GM19395 (cell line): ENCODE results near the gene RAPGEF2.
"Not testable (repeated sequence)": the region's sequence is repeated elsewhere in the genome, so short reads cannot be mapped to it uniquely, and the experiment has no call there.

Source experiments
- ATAC-seq: cut with Tn5 transposase; IDR thresholded peaks from one replicate; pipeline ENCODE4 v1.9.1; 2021; ENCODE audit warnings: mild to moderate bottlenecking, moderate library complexity; ENCODE audit not compliant: unreplicated experiment

The RAPGEF2 gene

DNA sequence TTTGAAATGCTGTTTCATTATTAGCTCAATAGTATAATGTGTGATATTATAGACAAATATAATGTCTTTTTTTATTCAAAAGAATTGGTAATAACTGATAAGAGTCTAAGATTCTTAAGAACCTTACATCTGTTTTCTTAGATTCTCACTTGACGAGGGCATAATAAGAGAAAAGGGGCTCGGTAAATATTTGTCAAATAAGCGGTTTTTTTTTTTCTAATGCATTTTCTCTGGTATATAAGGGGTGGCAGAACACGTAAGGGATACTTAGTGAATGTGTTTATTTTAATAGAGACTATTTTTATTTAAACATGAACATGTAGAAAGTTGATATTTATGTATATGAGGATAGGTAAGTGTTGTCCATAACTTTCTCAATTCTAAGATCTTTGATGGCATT is 200.6 kb downstream of the RAPGEF2 start:
- ATAC-seq, result no peak

DNA sequence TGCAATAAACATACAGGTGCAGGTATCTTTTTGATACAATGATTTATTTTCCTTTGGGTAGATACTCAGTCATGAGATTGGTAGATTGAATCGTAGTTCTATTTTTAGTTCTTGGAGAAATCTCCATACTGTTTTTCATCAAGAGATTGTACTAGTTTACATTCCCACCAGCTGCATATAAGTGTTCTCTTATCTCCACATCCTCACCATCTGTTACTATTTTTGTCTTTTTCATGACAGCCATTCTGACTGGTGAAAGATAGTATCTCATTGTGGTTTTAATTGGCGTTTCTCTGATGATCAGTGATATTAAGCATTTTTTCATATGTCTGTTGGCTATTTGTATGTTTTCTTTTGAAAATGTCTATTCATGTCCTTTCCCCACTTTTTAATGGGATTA is 202.2 kb downstream of the RAPGEF2 start:
- no peak for ATAC-seq

DNA sequence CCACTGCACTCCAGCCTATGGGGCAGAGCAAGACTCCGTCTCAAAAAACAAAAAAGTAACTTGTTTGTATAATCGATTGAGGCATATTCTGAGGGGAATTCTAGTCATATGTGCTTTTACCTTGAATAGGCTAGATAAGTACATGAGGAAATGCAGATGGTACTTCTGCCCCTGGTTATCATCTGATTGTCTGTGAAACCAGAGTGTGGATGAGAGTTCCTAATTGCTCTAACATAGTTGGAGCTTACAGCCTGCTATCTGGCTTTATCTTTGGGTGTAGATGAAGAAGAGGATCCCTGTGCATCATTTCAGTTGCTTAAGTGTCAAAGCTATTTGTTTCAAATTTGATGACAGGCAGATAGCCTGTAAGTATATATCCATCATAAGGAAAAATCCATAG is 205.1 kb downstream of the RAPGEF2 start:
- ATAC-seq, result no peak

GRCh38 chr4:159308566-159309340 is 205.9 kb downstream of the RAPGEF2 start:
- no peak for ATAC-seq

DNA sequence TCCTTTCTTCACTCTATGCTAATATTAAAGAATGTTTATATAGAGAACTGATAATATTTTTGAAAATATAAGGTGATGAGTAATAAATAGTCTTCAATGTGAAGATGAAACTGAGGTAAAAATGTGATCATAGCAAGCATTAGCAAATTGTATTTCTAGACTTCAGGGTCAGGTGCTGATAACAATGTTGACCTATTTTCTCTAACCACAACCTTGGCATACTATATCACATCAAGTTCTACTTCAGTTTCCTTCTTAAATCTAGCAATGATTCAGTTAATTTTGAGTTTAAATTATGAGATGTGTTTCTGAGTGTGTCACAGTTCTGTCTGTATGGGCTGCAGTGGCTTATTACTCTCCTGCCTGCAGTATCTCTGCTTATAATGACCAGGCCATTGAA is 209.4 kb downstream of the RAPGEF2 start:
- no peak for ATAC-seq

- ATAC-seq, result not testable (repeated sequence)
Observed at GRCh38 chr4:159315879-159316278, 213.0 kb downstream of the RAPGEF2 start.

- ATAC-seq, result no peak
Observed at GRCh38 chr4:159317203-159317602, 214.3 kb downstream of the RAPGEF2 start.

DNA sequence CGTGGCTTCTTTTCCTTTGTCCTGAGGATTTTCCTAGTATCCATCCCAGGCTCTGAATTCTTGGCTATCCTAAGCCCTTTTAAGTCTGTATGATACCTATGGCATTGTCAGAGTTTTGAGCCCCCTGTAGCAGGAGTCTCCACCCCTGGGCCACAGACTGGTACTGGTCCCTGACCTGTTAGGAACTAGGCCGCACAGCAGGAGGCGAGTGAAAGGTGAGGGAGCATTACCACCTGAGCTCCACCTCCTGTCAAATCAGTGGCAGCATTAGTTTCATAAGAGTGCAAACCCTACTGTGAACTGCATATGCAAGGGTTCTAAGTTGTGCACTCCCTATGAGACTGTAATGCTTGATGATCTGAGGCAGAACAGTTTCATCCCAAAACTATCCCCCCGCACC is 216.1 kb downstream of the RAPGEF2 start:
- ATAC-seq, result no peak

- ATAC-seq, result no peak
Observed at GRCh38 chr4:159326480-159326879, 223.6 kb downstream of the RAPGEF2 start.

- no peak for ATAC-seq
Observed at GRCh38 chr4:159328766-159329165, 225.9 kb downstream of the RAPGEF2 start.

DNA sequence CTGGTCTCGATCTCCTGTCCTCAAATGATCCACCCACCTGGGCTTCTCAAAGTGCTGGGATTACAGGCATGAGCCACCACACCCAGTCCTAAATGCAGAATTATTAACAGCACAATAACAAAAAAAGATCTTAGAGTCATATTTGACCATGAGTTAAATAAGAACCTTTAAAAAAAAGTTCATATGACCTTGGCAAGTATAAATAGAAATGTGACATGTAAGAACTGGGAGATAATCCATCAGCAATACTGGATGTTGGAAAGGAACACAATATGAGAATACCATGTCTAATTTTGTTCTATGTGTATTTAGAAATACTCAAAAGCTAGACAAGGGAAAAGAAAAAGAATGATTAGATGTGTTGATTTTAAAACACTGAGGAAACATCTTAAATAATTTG is 231.6 kb downstream of the RAPGEF2 start:
- ATAC-seq, result no peak

- no peak for ATAC-seq
Observed at GRCh38 chr4:159337041-159337440, 234.2 kb downstream of the RAPGEF2 start.

- ATAC-seq, result no peak
Observed at GRCh38 chr4:159341522-159341921, 238.6 kb downstream of the RAPGEF2 start.

DNA sequence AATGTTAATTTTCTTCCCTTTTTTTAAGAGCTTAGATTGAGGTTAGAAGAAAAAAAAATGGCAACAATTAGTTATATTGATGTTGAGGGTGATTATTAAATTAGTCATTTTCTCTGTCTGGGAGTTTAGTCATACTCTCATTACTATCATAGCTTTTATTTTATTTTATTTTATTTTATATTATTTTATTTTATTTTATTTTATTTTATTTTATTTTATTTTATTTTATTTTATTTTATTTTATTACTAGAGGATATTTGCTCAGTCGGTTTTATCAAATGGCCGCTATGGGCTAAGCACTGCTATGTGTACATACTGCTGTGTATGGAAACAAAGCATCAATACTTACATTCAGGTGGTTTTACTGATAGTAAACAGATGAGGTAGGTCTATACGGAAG is 239.5 kb downstream of the RAPGEF2 start:
- no peak for ATAC-seq

- no peak for ATAC-seq
Observed at GRCh38 chr4:159343116-159343515, 240.2 kb downstream of the RAPGEF2 start.

GRCh38 chr4:159344877-159345276 is 242.0 kb downstream of the RAPGEF2 start:
- ATAC-seq, result no peak

DNA sequence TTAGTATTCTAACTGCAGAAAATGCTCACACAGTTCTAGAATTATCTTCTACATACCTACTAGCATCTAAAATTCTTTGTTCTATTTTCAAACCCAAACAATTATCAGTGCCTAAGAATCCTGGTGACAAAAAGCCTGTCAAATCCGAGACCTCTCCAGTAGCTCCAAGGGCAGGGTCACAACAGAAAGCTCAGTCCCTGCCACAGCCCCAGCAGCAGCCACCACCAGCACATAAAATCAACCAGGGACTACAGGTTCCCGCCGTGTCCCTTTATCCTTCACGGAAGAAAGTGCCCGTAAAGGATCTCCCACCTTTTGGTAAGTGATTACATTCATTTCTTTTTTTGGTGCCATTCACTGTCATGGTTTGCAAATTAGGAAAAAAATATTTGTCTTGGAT is 243.8 kb downstream of the RAPGEF2 start:
- ATAC-seq, result no peak

DNA sequence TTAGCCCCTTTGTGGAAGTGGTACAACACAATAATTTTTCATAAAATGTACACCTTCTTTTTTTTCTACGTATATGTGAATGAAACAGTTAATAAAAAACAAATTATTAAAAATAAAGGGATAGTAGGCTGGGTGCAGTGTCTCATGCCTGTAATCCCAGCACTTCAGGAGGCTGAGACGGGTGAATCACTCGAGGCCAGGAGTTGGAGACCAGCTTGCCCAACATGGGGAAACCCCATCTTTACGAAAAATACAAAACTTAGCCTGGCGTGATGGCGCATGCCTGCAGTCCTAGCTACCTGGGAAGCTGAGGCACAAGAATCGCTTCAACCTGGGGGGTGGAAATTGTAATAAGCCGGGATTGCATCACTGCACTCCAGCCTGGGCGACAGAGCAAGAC is 244.9 kb downstream of the RAPGEF2 start:
- no peak for ATAC-seq

DNA sequence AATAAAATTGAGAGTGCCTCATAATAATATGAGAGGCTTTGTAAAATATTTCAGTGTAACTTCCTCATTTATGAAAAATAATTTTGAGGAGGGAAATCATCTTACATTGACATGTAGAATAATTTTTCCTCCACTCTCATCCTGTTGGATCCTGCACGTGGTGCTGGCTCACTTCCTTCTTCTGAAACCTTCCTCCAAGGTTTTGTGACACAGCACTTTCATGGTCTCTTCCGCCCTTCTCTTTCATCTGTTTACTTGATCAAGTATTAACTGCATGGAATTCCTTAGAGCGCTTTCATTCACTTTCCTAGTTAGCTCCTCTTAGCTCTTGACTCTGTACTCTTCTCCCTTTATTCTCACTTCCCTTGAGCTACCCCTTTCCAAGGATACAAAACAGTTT is 246.5 kb downstream of the RAPGEF2 start:
- ATAC-seq, result no peak

DNA sequence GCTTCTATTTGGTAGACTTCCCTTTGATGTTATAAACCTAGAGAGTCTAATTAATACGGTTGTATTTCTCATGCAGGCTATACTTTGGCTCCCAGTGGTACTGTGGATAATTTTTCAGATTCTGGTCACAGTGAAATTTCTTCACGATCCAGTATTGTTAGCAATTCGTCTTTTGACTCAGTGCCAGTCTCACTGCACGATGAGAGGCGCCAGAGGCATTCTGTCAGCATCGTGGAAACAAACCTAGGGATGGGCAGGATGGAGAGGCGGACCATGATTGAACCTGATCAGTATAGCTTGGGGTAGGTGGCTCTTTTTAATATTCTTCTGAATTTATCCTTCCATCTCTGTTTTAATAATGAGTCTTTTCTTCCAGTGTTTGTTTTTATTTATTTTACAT is 249.7 kb downstream of the RAPGEF2 start:
- no peak for ATAC-seq

DNA sequence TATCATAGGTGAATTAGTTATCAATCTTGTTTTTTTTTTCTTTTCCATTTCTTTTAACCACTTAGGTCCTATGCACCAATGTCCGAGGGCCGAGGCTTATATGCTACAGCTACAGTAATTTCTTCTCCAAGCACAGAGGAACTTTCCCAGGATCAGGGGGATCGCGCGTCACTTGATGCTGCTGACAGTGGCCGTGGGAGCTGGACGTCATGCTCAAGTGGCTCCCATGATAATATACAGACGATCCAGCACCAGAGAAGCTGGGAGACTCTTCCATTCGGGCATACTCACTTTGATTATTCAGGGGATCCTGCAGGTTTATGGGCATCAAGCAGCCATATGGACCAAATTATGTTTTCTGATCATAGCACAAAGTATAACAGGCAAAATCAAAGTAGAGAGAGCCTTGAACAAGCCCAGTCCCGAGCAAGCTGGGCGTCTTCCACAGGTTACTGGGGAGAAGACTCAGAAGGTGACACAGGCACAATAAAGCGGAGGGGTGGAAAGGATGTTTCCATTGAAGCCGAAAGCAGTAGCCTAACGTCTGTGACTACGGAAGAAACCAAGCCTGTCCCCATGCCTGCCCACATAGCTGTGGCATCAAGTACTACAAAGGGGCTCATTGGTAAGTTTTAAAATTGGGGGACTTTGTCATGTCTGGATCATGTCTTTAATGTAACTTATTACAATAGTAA is 250.7 kb downstream of the RAPGEF2 start:
- ATAC-seq, result no peak

GRCh38 chr4:159355466-159355865 is 252.6 kb downstream of the RAPGEF2 start:
- ATAC-seq, result no peak

DNA sequence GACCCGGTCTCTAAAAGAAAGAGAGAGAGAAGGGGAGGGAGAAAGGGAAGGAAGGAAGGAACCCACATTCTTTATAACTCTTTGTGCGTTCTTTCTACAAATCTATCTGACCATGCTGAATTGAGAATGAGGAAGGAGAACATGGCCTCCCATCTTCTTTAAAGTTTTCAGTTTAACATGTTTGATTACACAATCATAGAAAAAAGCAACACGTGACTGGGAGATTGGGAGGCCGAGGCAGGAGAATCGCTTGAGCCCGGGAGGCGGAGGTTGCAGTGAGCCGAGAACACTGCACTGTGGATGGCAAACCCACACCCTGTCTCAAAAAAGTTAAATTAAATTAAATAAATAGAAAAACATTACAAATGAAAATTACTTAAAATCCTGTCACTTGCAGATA is 254.5 kb downstream of the RAPGEF2 start:
- ATAC-seq, result no peak
